Activated CD8-positive, alpha-beta memory T cell treated with anti-CD3 and anti-CD28 coated beads, Interleukin-2, amount 50 U/mL, for 1 hour (primary cell): ENCODE results near the gene AATF.

ENCODE experiments used
- DNase-seq: peaks from one replicate; pipeline ENCODE4 v3.0.0-alpha.2; 2020; ENCODE audit errors: extremely low read depth

Gene AATF

GRCh38 chr17:36948717-36949460, at the start of gene AATF:
AATF (plus strand) TSS chr17:36948954; CDS start chr17:36949126, 172 bp downstream.
- DNase-seq = peak; percentile 82

GRCh38 chr17:36899250-36900159, 49.2 kb upstream of the AATF start:
- DNase-seq = no peak

GRCh38 chr17:36900160-36900512, 48.6 kb upstream of the AATF start:
- DNase-seq = no peak

GRCh38 chr17:36901506-36901905, 47.2 kb upstream of the AATF start:
- DNase-seq = no peak

- DNase-seq = no peak
Measured at GRCh38 chr17:36907407-36907806, 41.3 kb upstream of the AATF start.

- no peak for DNase-seq
Measured at GRCh38 chr17:36910513-36910912, 38.2 kb upstream of the AATF start.

- DNase-seq = no peak
Measured at GRCh38 chr17:36911001-36911400, 37.8 kb upstream of the AATF start.

GRCh38 chr17:36913132-36913531, 35.6 kb upstream of the AATF start:
- no peak for DNase-seq

GRCh38 chr17:36918211-36918691, 30.5 kb upstream of the AATF start:
- no peak for DNase-seq

- no peak for DNase-seq
Measured at GRCh38 chr17:36919407-36919968, 29.3 kb upstream of the AATF start.

- DNase-seq = no peak
Measured at GRCh38 chr17:36920032-36921005, 28.4 kb upstream of the AATF start.

GRCh38 chr17:36921095-36921851, 27.5 kb upstream of the AATF start:
- DNase-seq = no peak

GRCh38 chr17:36922175-36922574, 26.6 kb upstream of the AATF start:
- no peak for DNase-seq

- no peak for DNase-seq
Measured at GRCh38 chr17:36923814-36924221, 24.9 kb upstream of the AATF start.

- no peak for DNase-seq
Measured at GRCh38 chr17:36926226-36926625, 22.5 kb upstream of the AATF start.

- no peak for DNase-seq
Measured at GRCh38 chr17:36926701-36927100, 22.1 kb upstream of the AATF start.

GRCh38 chr17:36928471-36929345, 20.0 kb upstream of the AATF start:
- DNase-seq = no peak

GRCh38 chr17:36929851-36930582, 18.7 kb upstream of the AATF start:
- no peak for DNase-seq

GRCh38 chr17:36930583-36930900, 18.2 kb upstream of the AATF start:
- DNase-seq = no peak
